ACC112 (cell line): ENCODE results near the gene PNMA8C.

Experiments
- H2AFZ ChIP-seq: fragments of 200-600 bp; sonication (generic); one replicate; pipeline ENCODE4 v1.6.0; 2017; ENCODE audit warnings: antibody characterized with exemption, low read length; ENCODE audit not compliant: unreplicated experiment
- H3K27ac ChIP-seq: fragments of 200-600 bp; sonication (generic); 2 replicates; pipeline ENCODE4 v1.5.1; 2014; ENCODE audit warnings: low read depth, mild to moderate bottlenecking, antibody characterized with exemption, low read length, moderate library complexity
- H3K27me3 ChIP-seq: fragments of 200-600 bp; sonication (generic); 2 replicates; pipeline ENCODE4 v1.6.1; 2014; ENCODE audit warnings: mild to moderate bottlenecking, antibody characterized with exemption, low read length, moderate library complexity, mixed read lengths; ENCODE audit not compliant: insufficient read depth
- H3K36me3 ChIP-seq: fragments of 200-600 bp; sonication (generic); 2 replicates; pipeline ENCODE4 v1.6.1; 2016; ENCODE audit warnings: mild to moderate bottlenecking, antibody characterized with exemption, low read length, moderate library complexity, mixed read lengths; ENCODE audit not compliant: insufficient read depth
- H3K4me1 ChIP-seq: fragments of 200-600 bp; sonication (generic); one replicate; pipeline ENCODE4 v1.6.1; 2016; ENCODE audit warnings: low read length, mixed read lengths; ENCODE audit not compliant: insufficient read depth, unreplicated experiment, control insufficient read depth
- H3K4me3 ChIP-seq: fragments of 200-600 bp; sonication (generic); 2 replicates; pipeline ENCODE4 v1.5.1; 2014; ENCODE audit warnings: mild to moderate bottlenecking, low read depth, low read length
- H3K79me2 ChIP-seq: fragments of 200-600 bp; sonication (generic); one replicate; pipeline ENCODE4 v1.6.0; 2016; ENCODE audit warnings: low read length; ENCODE audit not compliant: control insufficient read depth, unreplicated experiment, insufficient read depth

Gene PNMA8C

GRCh38 chr19:46461537-46461936, 32.8 kb upstream of the PNMA8C start:
- H3K4me3 ChIP-seq, result no peak overlapping the region
- peaks cover 4% of the 10 kb centered on the region for H3K4me1 ChIP-seq
- H3K36me3 ChIP-seq, result no peaks in the 10 kb centered on the region
- H2AFZ ChIP-seq, result no peak overlapping the region
- H3K27me3 ChIP-seq, result no peaks in the 10 kb centered on the region
- H3K27ac ChIP-seq, result no peak overlapping the region
- no peaks in the 10 kb centered on the region for H3K79me2 ChIP-seq

GRCh38 chr19:46460981-46461380, 32.2 kb upstream of the PNMA8C start:
- Histone ChIP-seq H3K79me2 (no peaks in the 10 kb centered on the region), H3K27me3 (no peaks in the 10 kb centered on the region), H3K4me1 (no peaks in the 10 kb centered on the region), H3K36me3 (no peaks in the 10 kb centered on the region), H3K4me3 (no peak overlapping the region), H2AFZ (no peak overlapping the region), H3K27ac (no peak overlapping the region)

- Histone ChIP-seq H3K36me3 (no peaks in the 10 kb centered on the region), H3K27me3 (no peaks in the 10 kb centered on the region), H3K27ac (no peak overlapping the region), H3K4me3 (no peak overlapping the region), H3K79me2 (no peaks in the 10 kb centered on the region), H2AFZ (no peak overlapping the region), H3K4me1 (no peaks in the 10 kb centered on the region)
These were observed 31.3 kb upstream of the PNMA8C start for GRCh38 chr19:46460055-46460454.

- no peaks in the 10 kb centered on the region for H3K79me2 ChIP-seq
- H3K27me3 ChIP-seq, result no peaks in the 10 kb centered on the region
- no peaks in the 10 kb centered on the region for H3K36me3 ChIP-seq
- no peak overlapping the region for H3K27ac ChIP-seq
- H3K4me3 ChIP-seq, result no peak overlapping the region
- no peaks in the 10 kb centered on the region for H3K4me1 ChIP-seq
- H2AFZ ChIP-seq, result no peak overlapping the region
These were observed 28.2 kb upstream of the PNMA8C start for GRCh38 chr19:46456930-46457329.

DNA sequence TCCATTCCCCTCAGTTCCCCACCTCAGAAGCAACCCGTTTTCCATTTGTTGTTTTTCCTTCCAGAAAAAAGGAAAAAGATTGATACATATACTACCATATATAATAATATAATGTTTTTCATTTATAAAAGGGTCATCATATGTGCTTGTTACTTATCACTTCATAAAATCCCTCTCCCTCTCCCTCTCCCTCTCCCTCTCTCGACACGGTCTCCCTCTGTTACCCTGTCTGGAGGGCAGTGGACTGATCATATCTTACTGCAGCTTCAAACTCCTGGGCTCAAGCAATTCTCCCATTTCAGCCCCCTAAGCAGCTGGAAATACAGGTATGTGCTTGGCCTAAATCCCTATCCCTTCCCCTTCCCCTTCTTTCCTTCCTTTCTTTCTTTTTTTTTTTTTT, 25.5 kb upstream of the PNMA8C start:
- Histone ChIP-seq H2AFZ (no peak overlapping the region), H3K36me3 (no peaks in the 10 kb centered on the region), H3K4me3 (no peak overlapping the region), H3K27me3 (no peaks in the 10 kb centered on the region), H3K79me2 (no peaks in the 10 kb centered on the region), H3K4me1 (no peaks in the 10 kb centered on the region), H3K27ac (no peak overlapping the region)

DNA sequence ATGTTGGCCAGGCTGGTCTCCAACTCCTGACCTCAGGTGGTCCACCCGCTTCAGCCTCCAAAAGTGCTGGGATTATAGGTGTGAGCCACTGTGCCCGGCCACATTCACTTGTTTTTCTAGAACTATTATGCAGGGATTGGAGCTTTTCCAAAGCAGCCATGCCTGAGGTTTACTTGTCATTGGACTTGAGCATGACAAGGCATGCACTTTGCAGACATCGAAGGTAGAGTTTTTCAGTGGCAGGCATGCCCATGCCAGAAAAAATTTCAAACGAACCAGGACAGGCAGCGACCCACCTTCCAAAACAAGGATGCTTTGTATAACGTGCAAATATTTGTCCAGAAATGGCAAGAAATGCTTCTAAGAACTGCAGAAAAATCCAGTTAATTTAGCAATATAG, 24.9 kb upstream of the PNMA8C start:
- Histone ChIP-seq H3K27me3 (no peaks in the 10 kb centered on the region), H3K79me2 (no peaks in the 10 kb centered on the region), H2AFZ (no peak overlapping the region), H3K4me1 (no peaks in the 10 kb centered on the region), H3K4me3 (no peak overlapping the region), H3K36me3 (no peaks in the 10 kb centered on the region), H3K27ac (no peak overlapping the region)

- no peaks in the 10 kb centered on the region for H3K79me2 ChIP-seq
- H3K27ac ChIP-seq, result no peak overlapping the region
- H2AFZ ChIP-seq, result no peak overlapping the region
- no peaks in the 10 kb centered on the region for H3K4me1 ChIP-seq
- H3K36me3 ChIP-seq, result no peaks in the 10 kb centered on the region
- no peak overlapping the region for H3K4me3 ChIP-seq
- no peaks in the 10 kb centered on the region for H3K27me3 ChIP-seq
These were observed 23.4 kb upstream of the PNMA8C start for GRCh38 chr19:46452186-46452585.

DNA sequence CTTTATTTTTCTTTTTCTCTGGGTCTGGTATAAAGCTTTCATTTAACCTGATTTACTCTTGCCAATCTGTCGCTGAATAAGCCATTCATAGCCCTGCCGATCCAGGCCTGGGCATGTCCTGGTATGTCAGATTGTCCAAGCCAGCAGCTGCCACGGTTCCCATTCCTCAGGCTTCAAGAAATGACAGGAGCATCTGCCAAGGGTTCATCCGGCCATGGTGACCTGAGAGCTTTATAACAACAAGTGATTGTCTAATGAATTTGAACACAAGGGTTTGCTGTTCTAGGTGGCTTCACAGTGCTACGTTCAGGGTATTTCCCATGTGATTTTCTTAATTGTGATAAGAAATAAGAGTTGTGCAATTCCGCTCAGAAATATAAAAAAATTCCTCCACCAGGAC, 22.6 kb upstream of the PNMA8C start:
- Histone ChIP-seq H3K4me3 (no peak overlapping the region), H3K27me3 (no peaks in the 10 kb centered on the region), H3K79me2 (no peaks in the 10 kb centered on the region), H3K27ac (no peak overlapping the region), H3K4me1 (no peaks in the 10 kb centered on the region), H2AFZ (no peak overlapping the region), H3K36me3 (no peaks in the 10 kb centered on the region)

DNA sequence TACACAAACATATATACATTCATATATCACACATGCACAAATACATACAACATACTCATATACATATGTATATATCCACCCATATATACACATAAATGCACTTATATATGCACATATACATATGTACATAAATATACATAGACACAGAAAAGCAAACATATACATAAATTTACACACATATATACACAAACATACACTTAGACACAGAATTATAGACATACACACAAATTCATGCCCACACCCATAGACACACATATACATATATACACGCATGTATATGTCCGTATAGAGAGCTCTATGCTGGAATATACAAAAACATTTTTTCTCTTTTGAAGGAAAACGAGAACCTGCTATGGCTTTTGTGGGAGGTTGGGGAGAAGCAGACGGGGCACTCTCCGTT, 22.0 kb upstream of the PNMA8C start:
- Histone ChIP-seq H2AFZ (no peak overlapping the region), H3K79me2 (no peaks in the 10 kb centered on the region), H3K27ac (no peak overlapping the region), H3K27me3 (no peaks in the 10 kb centered on the region), H3K4me3 (no peak overlapping the region), H3K4me1 (no peaks in the 10 kb centered on the region), H3K36me3 (no peaks in the 10 kb centered on the region)

- Histone ChIP-seq H3K36me3 (no peaks in the 10 kb centered on the region), H3K27me3 (no peaks in the 10 kb centered on the region)
These were observed 20.5 kb upstream of the PNMA8C start for GRCh38 chr19:46449228-46449627.

GRCh38 chr19:46448601-46449000, 19.9 kb upstream of the PNMA8C start:
- H3K27ac ChIP-seq, result no peak overlapping the region
- H3K36me3 ChIP-seq, result no peaks in the 10 kb centered on the region
- no peaks in the 10 kb centered on the region for H3K27me3 ChIP-seq
- no peak overlapping the region for H3K4me3 ChIP-seq
- no peaks in the 10 kb centered on the region for H3K4me1 ChIP-seq
- no peak overlapping the region for H2AFZ ChIP-seq
- no peaks in the 10 kb centered on the region for H3K79me2 ChIP-seq

More at GRCh38 chr19:46449228-46449627, 20.5 kb upstream of the PNMA8C start:
- Histone ChIP-seq H3K27ac (no peak overlapping the region), H3K79me2 (no peaks in the 10 kb centered on the region), H2AFZ (no peak overlapping the region), H3K4me1 (no peaks in the 10 kb centered on the region), H3K4me3 (no peak overlapping the region)
